Tibial nerve (tissue), 3 donors: Measurements from ENCODE around the gene TBC1D5.

Source experiments
- CTCF ChIP-seq, 5 experiments: fragments of 200-600 bp in 3 of 5; fragments of 450-650 bp in 2 of 5; sonication (generic) in 3 of 5; IDR thresholded peaks; one replicate each; pipeline ENCODE4 v1.5.1; 2016 to 2019; ENCODE audit warnings: antibody characterized with exemption in 5 of 5, mild to moderate bottlenecking in 3 of 5, moderate library complexity in 2 of 5
- POLR2A ChIP-seq, 2 donors: fragments of 450-650 bp; IDR thresholded peaks; one replicate each; pipeline ENCODE4 v1.6.1; 2017; ENCODE audit warnings: antibody characterized with exemption in 2 of 2, mild to moderate bottlenecking in 2 of 2, moderate library complexity in 2 of 2

GRCh38 chr3:17632401-17633100 lies 109.9 kb downstream of the TBC1D5 start:
- TF ChIP-seq POLR2A (IDR thresholded peaks at IDR 0.05) (no peak), CTCF (IDR thresholded peaks at IDR 0.05) (no peak)
